ENCODE results near the gene MAML3.

MAML3 gene

DNA sequence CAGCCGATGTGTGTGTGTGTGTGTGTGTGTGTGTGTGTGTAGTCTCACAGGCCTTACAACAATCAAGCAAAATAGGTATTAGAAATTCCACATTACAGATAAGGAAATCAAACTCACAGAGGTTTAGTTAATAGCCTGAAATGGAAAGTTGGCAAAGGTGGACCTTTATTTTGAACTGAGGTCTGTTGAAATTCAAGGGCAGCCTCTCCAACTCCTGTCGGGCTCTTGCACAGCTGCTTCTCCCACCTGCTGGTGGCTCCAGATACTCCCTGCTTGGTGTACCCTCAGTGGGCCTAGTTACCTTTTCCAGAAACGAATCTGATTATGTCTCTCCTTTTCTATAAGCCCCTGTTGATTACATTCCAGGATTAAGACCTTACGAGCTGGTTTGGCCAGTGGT, 292.5 kb downstream of the MAML3 start:
- no peak for DNase-seq (ENCODE audit: low read depth)

DNA sequence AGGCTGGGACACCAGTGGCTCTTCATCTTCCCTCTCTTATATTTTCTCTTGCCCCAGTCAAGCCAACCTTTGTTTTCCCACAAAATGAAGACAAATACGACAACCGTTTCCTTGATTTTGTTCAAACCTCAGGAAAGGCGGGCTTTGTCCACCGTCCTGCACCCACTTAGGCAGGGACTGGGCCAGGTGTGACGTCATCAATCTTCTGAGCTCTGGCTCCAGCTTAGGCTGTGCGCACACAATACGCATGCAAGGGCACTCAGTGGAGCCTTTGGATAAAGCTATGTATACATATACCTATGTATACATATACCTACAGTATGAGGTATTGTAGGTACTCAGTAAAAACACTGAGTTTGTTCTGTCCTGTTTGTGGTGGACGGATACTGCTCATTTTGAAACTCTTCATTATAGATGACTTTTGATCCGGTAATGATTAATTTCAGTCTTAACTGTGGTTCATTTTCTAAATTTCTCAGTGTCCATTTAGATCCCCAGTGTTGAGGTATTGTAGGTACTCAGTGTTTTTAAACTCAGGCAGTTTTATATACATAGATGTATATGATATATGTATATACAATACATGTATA, 293.5 kb downstream of the MAML3 start:
- no peak for DNase-seq (ENCODE audit: low read depth)

DNA sequence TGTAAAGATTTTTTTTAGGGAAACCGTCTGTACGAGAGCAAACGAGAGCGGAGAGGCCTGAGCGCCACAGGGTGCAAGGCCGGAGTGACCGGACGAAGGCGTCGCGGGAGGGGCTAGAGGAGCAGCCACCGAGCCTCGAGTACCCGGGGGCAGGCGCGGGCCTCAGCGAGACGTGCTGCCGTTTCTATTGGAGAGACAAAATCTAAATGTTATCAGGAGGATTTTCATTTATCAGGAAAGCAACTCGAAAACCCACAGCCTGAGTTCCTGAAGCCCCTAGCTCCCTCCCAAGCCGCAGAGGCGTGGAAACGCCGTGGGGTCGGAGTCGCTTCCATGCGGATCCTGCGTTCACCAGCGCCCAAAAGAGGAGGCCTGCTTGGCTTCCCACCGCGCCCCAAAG, 294.1 kb downstream of the MAML3 start:
- no peak for DNase-seq (ENCODE audit: low read depth)

DNA sequence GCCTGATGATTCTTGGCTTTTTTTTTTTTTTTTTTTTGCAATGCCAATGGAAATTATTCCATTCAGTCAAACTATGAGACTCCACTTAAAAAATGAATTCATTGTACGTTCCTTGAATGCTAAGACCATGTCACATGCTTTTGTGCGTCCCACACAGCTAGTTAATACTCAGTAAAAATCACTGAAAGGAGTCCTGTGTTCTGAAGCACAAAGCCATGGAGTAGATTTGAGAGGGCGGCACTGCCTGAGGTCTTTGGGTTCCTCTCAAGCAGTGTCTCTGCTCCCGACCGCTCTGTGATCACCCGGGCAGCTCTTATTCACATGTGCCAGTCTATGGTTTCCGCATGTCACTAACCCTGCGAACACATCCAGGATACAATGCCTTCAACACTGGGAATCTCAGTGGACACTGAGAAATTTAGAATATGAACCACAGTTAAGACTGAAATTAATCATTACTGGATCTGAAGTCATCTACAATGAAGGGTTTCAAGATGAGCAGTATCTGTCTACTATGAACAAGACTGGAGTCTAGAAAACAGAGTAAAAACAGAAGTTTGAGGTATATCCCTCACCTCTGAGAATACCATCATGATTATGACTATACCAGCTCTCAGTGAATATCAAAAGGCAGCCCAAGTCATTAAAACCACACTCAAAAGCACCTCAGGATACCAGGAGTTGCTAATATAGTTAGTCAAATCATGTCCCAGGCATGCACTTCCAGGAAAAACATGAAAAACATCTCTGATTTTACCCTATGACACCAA, 295.4 kb downstream of the MAML3 start:
- no peak for DNase-seq (ENCODE audit: low read depth)

DNA sequence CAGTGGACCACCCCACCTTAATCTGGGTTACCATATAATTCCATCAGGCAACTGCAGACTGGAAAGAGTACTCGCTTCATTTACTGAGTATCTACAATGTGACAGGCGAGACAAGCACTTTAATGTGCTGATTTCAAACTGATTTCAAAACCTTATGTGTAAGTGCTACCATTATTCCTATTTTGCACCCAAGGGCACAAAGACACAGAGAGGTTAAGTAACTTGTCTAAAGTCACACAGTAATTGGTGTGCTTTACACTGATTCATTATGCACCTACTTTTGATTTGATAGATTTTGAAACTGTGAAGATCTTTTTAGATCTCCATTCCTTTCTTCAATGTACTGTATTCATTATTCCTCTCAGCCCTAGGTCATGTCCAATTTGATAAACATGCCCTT, 296.0 kb downstream of the MAML3 start:
- no peak for DNase-seq (ENCODE audit: low read depth)

DNA sequence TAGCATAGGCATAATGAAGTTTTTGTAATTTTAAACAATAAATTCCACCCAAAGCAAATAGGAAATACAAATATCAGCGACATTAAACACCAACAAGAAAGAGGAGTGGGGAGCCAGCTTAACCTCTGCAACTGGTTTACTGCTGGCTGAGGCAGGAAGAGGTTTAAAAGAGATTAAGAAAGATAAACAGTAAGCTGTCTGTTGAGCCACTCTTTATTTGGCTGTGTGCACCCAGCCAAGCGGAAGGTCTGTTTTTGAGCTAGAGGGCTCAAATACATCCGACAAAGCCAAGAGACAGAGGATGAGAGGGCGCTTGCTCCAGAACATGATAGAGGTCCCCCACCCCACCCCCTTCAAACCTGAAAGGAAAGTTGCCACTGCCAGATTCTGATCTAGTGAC, 297.0 kb downstream of the MAML3 start:
- DNase-seq (ENCODE audit: low read depth): no peak

DNA sequence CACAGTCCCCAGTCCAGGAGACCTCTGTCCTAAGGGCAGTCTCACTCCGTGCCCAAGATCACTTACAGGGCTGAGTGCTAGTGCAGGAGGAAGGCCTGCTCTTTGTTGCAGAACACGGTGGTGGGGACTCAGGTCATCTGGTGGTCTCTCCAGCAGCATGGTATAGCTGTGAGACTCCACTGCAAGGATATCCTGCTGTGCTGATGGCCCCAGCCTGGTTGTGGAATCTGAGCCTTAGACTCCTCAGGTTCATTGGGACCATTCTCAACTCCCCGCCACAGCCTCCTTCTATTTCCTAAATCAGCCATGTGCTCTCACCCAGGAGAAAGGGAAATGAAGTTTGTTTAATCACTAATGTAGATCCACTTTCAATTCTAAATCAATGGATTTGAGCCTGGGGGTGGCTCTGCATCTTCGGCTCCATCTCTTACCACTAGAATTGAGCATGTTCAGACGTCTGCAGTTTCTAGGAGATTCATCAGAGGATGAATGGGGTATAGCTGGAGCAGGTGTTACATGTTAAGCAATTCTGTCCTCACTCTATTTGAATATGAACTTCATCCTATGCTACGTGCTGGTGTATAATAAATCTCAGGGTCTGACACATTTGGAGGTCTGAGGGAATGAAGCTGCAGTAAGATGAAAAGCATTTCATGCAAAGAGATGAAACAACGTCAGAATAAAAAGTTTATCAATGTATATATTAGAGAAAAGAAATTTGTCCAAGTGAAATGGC, 299.1 kb downstream of the MAML3 start:
- DNase-seq (ENCODE audit: low read depth): no peak

DNA sequence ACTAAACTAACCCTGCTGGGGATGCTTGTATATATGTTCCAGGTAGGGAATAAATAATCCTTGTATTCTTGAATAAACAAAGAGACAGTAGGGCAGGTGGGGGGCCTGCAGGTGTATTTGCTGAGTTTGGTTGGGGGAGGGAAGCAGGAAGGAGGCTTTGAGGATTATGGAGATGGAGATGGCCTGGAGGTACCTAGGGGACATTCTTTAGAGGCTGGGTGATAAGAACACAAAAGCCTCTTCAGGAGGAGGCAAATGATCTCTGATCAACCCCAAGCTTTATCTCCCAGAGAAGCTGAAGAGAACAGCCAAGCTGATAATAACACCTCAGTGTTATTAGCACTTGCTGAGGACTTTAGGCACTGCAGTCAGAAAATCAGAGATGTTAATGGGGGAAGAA, 300.7 kb downstream of the MAML3 start:
- DNase-seq (ENCODE audit: low read depth): no peak

DNA sequence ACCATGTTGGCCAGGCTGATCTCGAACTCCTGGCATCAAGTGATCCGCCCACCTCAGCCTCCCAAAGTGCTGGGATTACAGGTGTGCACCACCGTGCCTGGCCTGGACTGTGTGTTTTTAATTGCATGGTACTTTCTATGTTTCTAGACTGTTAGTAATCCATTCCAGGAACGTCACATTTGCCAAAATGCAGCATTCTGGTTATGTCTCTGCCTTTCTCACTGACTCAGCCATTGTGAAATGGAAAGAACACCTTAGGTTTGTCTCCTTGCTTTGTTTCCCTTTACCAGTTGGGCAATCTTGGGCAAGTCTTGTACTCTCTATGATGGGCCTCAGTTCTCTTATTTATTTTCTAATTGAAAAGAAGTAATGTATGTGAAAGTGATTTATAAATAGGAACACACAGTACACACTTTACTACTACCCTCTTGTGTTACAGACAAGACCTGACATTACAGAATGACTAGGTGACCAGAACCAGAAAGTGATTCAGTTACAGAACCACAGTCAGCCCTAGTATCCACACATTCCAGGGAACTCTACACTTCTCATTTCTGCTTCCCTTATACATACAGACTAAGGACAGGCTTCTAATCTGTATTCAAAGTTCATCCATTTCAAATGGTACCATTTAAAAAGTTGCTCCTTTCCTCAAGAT, 301.2 kb downstream of the MAML3 start:
- DNase-seq (ENCODE audit: low read depth): no peak

DNA sequence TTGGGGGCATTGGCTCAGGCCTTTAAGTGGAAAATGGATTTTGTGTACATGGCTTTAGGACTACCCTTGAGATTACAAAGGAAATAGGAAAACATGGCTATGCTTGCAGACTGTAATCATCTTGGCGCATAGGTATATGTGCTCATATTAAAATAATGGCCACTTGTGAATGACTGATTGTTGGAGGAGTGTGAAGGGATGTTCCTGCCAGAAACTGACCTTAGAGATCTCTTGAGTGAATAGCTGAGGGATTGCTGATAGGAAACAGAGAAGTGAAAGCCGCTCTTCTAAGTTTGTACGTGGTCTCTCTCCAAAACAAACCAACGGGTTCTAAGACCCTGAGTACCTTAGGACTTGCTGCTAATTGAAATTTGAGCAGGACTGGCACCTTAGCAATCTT, 302.3 kb downstream of the MAML3 start:
- no peak for DNase-seq (ENCODE audit: low read depth)

DNA sequence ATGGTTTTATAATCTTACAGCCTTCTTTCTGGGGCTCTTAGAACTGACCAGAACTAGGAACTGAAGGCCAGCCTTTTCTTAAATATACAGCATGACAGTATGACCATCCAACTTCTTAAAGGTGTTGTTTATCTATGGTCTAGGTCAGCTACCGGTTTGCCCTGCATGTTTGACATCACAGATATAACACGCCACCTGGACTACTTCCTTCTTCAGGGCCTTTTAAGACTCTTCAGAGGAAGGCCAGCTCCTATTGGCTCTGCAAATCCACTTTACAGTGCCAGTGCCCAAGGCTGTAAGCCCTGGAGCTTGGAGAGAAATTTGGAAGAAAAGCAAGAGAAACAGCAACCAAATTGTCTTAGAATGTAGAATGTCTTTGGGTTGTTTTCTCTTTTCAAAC, 302.9 kb downstream of the MAML3 start:
- DNase-seq (ENCODE audit: low read depth): no peak

DNA sequence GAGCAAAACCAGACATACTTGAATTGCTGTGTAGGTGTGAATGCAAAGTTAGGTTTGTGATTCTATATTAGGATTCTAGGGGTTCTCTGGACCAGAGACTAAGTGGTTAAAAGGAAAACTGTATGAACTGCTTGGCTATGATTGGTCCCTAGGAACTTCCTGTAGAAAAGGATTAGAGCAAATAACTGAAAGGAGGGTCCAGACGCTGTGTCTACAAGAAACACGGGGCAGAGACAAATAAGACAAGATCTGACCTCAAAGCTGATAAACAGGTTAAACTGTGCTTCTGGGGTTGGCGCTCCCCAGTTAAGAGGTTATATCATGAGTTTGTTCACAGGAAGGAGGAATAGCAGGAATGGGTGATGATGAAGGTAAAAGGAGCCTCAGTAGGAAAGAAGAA, 304.8 kb downstream of the MAML3 start:
- no peak for DNase-seq (ENCODE audit: low read depth)

DNA sequence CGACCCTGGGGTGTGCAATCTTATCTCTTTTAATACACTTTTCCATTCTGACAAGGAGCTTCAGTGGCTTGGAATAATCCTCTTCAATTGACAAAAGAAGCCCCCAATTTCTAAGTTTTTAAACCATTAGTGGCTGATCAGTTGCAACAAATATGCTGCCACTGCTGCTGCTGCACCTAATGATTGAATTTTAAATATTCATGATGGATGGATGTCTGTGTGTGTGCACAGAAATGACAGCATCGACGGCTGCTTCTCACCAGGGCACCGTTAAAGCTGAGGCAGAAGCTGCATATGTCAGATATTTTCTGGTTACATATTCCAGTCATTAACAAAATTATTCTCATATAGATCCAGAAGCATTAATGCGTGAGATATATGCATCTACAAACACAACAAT, 306.0 kb downstream of the MAML3 start:
- DNase-seq (ENCODE audit: low read depth): no peak

DNA sequence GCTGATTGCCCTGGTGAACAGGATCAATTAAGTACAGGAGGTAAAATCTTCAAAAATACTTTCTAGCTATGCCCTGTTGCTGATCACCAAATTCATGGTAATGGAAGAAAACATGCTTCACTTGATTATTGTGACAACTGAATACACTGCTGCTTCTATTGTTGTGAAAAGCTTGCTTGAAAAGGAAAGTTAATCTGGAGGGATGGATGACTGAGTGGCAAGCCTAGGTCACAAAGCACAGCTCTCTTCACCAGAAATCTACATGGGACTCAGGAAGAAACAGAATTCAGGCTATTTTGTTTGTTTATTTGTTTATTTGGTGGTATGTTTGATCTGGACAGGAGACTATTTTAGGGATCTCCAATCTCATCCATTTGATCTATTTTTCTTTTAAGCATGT, 306.4 kb downstream of the MAML3 start:
- no peak for DNase-seq (ENCODE audit: low read depth)

DNA sequence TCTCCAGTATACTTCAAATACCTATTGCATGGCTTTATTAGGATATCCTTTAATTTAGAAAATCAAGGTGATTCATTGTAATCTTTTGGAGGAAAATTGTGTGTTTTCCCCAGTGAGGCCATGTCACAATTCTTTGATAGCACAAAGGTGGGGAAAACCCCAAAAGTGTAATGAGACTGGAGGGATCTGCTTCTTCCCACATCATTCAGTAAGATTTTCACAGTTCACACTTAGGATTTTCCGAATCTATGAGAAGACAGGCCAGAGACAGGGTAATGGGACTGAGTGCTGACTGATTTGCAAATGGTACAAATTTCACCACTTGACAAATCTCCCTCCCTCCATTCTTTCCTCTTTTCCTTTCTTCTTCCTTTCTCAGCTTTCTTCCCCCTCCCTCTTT, 307.2 kb downstream of the MAML3 start:
- no peak for DNase-seq (ENCODE audit: low read depth)

DNA sequence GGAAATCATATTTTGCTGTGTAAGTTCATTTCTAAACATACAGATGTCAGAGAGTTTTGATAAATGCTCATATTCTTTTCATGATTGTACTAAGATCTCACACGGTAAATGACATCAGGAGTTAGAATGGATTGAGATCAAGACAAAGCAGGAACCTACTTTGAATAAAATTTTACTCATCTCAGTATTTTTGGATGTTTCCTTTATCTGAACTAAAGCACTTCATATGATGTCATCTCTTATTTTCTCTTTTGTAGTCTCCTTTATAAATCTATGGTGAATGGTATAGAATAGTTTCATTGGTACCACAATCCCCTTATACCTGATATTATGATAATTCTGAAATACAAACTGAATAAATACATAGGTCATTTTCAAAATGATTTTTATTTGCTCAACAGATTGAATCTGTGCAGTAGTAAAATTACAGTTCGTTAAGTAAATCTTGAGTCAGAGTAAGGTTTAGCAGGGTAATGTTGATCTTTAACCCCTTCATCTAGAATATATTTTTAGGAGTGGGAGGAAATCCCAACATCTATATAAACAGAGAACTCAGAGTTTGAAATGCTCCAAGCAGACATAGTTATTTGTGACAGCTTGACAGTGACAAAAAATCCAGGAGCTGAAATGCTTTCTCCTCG, 308.4 kb downstream of the MAML3 start:
- DNase-seq (ENCODE audit: low read depth): no peak

DNA sequence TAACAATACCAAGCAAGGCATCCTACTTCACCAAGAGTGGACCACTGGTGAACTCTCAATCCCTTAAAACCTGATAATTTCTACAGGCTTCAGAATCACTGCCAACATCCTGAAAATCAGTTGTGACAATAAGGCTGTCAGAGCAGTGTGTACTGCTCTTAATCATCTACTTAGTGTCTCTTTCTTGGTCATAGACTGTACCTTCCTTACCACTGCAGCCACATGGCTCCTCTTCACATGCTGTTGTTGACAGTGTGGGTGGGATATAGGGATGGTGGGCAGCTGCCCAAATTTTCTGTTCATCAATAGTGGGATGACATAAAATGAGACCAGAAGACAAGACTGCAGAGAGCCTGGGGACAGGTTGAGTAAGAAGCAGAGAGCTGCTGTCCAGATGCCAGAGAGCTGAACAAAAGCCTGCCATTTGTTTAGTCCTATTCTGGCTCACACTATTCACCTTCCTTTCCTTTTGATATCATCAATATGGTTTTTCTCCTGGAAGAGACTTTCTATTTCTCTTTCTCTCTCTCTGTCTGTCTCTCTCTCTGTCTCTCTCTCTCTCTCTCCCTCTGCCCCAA, 309.4 kb downstream of the MAML3 start:
- no peak for DNase-seq (ENCODE audit: low read depth)

DNA sequence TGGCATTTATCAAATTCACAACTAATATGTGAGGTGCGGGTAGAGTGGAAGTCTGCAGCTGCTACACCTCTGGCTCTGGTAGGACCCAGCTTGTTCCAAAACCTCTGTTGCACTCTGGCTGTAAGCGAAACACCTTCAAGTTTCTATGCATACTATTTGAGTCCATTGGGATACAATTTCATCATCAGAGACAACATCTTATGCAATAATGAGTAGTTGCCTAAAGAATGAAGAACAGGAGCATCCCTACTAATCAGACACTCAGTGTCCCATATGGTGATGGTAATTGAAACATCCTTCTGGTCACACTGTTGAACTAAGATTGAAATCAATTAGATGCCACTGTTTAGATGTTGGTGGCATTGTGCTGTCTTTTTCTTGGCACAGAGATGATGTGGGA, 309.9 kb downstream of the MAML3 start:
- no peak for DNase-seq (ENCODE audit: low read depth)

DNA sequence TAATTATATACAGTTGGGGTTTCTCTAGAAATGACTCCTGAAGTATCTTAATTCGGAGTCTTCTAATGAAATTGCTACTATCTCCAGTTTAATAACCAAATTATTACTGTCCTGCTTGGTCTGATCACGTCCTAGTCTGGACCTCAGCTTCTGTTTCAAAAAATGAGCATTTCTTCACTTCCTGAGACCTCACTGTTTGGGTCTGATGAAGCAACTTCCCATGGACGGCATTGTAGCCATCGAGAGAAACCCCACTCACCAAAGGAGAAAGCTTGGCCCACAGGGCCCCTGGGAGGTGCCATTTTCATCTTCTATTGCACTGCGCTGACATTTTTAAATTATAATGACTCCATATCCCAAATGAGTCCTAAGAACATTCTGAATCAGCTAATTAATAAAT, 310.3 kb downstream of the MAML3 start:
- no peak for DNase-seq (ENCODE audit: low read depth)

DNA sequence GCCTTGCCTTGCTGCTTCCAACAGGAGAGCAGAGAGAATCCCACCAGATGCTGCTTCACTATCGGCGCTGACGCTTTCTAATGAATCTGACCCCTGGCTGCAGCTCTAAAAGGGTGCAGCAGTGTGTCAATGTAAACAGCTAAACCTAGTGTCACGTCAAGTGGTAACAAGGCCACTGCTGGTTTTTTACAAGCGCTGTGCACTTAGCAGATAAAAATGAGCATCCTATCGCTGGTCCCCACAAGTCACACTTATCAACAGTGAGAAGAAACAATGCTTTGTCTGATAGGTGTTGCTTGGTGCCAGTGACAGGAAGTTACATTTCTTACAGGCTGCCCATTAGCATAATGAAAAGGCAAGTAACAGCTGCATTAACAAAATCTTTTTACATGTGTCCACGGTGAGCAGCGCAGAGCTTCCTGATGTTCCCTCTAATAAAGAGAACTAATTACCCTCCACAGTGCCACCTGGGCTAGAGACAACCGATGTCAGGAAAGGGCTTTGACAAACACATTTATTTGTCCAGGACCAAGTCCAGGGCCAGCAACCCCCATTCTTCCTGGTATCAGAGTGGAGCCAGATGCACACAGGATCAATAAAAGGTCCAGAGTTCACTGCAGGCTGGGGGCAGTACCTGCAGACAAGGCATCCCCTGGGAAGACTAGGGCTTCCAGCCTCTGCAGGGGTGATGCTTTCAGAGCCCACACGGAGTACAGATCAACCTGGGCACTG, 312.4 kb downstream of the MAML3 start:
- DNase-seq (ENCODE audit: low read depth): no peak

DNA sequence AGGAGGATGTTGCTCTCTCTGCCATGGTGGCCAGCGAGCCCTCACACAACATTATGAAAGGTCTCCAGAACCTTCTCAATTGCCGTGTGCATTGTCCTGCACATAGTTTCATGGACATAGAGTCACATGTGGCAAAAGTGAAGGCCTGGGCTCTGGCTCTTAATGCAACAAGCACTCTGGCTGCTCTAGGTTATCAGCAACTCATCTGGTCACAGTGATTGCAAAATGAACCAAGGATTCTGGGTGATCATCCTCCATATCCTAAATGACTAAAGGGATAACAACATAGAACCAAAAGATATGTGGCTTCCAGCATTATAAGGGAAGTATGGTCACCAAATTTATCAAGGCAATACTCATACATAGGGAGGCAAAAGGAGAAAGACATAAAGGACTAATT, 313.2 kb downstream of the MAML3 start:
- DNase-seq (ENCODE audit: low read depth): no peak
